ENCODE results near the gene BMPR1B. TPM values are rescaled to one million over a fixed set of nuclear protein-coding genes. Genes with fewer than 3 reads are reported as not detected.

The BMPR1B gene
- total RNA-seq, 1 experiment from 2014 or later, result 0.35 TPM

GRCh38 chr4:94801016-94801415 is 43.3 kb downstream of the BMPR1B start:
- Histone ChIP-seq H2AFZ (ENCODE audit: low read length) (no peak overlapping the region), H3K23me2 (ENCODE audit: insufficient read length, low read depth, low read length, poor library complexity, severe bottlenecking) (no peaks in the 10 kb centered on the region), H3K14ac (ENCODE audit: insufficient read depth, low read length) (no peak overlapping the region), H3K4ac (ENCODE audit: low read depth, low read length) (no peak overlapping the region), H3K79me1 (ENCODE audit: insufficient read depth, low read depth, low read length, poor library complexity, severe bottlenecking) (no peaks in the 10 kb centered on the region), H3K4me1 (ENCODE audit: insufficient read depth, low read length) (no peaks in the 10 kb centered on the region), H3K27ac (ENCODE audit: insufficient read length, low read depth, low read length) (no peak overlapping the region), H3K79me2 (ENCODE audit: insufficient read depth, low read length) (no peaks in the 10 kb centered on the region), H2BK12ac (ENCODE audit: insufficient read length, low read depth, low read length) (no peak overlapping the region), H4K91ac (ENCODE audit: insufficient read length, low read depth, low read length) (no peak overlapping the region), H2AK5ac (ENCODE audit: insufficient read length, low read length) (no peak overlapping the region), H4K5ac (ENCODE audit: insufficient read length, low read depth, low read length) (no peak overlapping the region), H3K9ac (ENCODE audit: extremely low read depth, insufficient read length, low read length) (no peak overlapping the region), H2BK20ac (ENCODE audit: low read depth, low read length, poor library complexity, severe bottlenecking) (no peak overlapping the region), H2BK5ac (ENCODE audit: insufficient read length, low read length) (no peak overlapping the region), H3T11ph (ENCODE audit: low read length) (no peak overlapping the region), H2BK15ac (ENCODE audit: low read depth, low read length) (no peak overlapping the region), H4K20me1 (ENCODE audit: control insufficient read depth, insufficient read depth, insufficient read length) (no peaks in the 10 kb centered on the region), H3K27me3 (ENCODE audit: insufficient read depth, low read length) (no peaks in the 10 kb centered on the region), H3K4me2 (ENCODE audit: insufficient read depth, insufficient read length, low read length) (no peak overlapping the region), H4K8ac (replicated peaks; ENCODE audit: insufficient read length, low read depth, low read length) (no peak overlapping the region), H3K9me3 (ENCODE audit: control insufficient read depth, low read depth, low read length) (no peaks in the 10 kb centered on the region), H2BK120ac (ENCODE audit: low read depth, low read length, poor library complexity, severe bottlenecking) (no peak overlapping the region), H3K18ac (ENCODE audit: insufficient read length, low read depth, low read length) (no peak overlapping the region), H3K23ac (ENCODE audit: insufficient read length, low read depth, low read length) (no peak overlapping the region), H3K56ac (ENCODE audit: insufficient read length, low read depth, low read length) (no peak overlapping the region)
- WGBS (ENCODE audit: extremely low coverage, insufficient read length, low lambda C conversion rate), result no CpG with 5 or more reads among the region's 2 CpGs
- Mint-ChIP-seq H3K27me3 (ENCODE audit: low read depth) (no peaks in the 10 kb centered on the region), H3K4me3 (no peak overlapping the region), H3K4me1 (peaks cover 3 to 5% of the 10 kb centered on the region in 2 experiments; a peak in 3 of 4 replicates), H3K27ac (no peak overlapping the region), H3K9me3 (no peaks in the 10 kb centered on the region), H3K36me3 (ENCODE audit: insufficient read depth in 1 of 3, low read depth in 3 of 3) (no peaks in the 10 kb centered on the region; a peak in 1 of 7 replicates)
- no peak for DNase-seq
- no peak for TF ChIP-seq CTCF (conservative IDR thresholded peaks at IDR 0.05)

All from H9 (cell line).